ENCODE data around the gene GDPD5.

GDPD5 gene

DNA sequence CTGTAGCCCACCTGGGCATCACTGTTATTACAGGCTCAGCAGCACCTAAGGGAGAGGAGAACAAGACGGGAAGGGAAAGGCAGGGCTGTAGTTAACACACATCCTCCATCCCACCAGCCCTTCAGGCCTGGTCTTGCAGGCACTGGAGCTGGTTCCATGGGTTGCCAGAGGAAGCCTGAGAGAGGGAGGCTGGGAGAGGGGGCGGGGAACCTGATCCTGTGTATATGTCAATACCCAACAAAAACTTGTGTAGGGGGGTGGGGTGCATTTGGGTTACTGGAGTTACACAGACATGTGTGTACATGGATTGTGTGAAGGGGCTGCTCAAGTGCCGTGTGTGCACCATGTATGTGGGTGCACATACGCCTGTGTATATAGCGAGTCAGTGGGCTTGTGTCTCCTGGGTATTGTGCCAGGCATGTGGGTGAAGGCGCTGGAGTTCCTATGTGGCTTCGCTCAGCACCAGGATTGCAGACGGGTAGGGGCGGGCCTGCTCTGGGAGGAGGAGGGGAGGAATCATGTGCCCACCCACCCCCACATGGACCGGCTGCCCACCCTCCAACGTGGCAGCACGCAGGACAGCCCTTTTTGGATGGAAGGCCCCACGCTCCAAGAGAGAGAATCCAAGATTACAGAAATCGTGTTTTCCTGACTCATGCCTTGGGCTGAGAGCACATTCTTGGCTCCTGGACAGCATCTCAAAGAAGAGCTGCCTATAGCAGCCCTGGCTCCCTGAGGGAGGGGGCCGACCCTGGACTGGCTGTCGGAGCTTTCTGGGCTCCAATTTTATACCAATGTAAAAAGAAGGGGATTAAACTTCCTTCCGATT is 32.1 kb upstream of the GDPD5 start:
- no peak for DNase-seq

DNA sequence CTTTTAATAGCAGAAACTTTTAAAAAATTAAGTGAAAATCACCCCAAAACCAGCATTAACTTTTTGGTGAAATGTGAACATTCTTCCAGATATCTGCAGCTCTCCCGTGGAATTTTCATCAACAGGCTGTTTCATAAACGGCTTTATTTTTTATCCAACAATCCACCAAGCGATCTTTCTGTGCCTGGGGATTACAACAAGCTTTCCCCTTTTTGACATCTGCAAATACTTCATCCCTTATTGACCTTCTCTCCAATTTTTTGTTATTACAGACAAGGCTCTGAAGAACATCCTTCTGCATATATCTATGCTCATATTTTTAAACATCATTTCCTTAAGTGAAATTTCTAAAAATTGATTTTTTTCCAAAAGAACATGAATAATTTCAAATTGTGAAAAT is 30.5 kb upstream of the GDPD5 start:
- DNase-seq = no peak

DNA sequence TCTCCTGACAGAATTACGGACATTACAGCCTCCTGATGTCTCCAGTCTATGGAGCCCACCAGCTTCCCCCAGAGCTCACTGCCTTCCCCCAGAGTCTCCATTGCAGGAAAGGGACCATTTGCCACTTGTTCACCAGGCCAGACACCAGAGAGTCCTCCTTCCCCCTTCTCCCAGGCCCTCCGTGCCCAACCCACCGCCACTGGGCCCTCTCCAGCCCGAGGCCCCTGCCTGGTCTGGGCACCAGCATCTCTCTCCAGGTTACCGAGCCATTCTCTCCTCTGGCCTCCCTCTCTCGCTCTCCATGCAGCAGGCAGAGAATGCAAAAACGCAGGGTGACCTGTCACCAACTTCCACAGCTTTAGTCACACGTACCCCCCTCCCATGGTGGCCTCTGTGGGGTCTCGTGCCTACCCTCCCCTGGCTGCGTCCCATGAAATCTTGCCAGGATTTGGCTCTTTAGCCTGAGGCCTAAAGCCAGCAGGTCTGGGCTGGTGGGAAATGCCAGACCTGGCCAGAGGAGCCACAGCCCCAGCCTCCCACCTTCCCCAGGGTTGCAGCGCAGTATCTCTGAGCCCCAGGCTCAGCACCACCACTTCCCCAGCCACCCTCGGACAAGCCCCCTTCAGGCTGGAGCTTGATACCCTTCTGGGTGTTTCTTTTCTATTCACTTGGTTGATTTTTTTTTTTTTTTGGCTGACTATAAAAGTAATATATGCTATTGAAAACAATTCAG is 29.5 kb upstream of the GDPD5 start:
- DNase-seq = no peak

DNA sequence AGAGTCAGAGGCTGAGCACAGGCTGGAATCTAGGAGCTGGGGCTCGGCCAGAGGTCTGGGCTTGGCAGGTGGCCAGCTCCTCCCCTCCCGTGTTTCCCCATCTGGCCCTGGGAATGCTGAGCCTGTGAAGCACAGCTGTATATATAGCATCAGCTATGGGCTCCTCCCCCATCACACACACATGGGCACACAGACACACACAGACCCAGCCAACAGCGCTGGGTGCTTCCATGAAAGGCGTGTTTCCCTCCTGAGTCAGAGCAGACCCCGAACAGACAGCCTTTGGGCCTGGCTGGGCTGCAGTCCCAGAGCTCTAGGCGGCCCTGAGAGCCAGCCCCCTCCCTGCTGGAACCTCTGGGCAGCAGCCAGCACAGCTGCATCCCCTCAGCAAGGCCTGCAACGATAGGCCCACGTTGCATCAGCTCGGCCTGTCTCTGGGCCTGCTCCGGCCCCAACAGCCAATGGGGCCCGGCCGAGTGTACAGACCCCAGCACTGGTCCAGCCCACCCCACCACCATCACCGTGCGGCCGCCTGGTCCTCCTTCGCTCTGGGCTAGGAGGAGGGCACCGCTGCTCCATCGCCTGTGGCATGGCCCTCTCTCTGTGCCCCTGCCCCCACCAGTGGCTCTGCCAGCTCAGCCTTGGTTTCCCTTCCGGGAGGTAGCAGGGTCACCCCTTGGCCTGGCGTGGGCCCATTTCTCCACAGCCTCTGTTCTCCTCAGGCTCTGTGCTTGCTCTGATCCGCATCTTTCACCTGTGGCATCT is 28.7 kb upstream of the GDPD5 start:
- no peak for DNase-seq

DNA sequence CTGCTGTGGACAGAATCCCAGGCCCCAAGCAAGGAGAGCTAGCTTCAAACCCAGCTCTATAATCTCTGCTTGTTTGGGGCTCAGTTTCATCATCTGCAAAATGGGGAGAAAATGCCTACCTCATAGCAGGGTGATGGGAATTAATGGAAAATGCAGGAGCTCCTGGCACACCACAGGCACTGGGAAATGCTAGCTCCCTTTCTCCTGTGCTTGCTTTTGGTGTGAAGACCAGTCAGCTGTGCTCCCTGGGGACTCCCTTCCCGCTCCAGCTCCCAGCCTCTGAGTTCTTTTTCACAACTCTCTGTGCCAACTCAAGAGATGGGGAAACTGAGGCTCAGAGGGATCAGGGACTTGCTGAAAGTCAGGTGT is 28.1 kb upstream of the GDPD5 start:
- DNase-seq = no peak

DNA sequence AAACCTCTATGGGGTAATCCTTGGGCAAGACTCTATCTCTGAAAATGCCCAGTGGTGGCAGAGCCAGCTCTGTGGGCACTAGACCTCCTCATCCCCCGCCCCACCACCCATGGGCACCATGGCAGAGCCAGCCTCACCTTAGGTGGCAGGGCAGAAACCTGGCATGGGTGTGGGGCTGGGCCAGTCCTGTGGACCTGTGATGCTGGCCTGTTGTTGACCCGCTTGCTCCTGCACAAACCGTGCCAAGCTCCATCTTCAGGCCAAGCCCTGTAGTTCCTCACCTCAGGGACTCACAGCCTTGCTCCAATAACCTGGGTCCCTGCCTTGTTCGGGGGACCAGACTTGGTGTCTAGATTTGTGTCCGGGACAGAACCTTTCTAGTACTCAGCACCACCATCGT is 27.4 kb upstream of the GDPD5 start:
- no peak for DNase-seq

DNA sequence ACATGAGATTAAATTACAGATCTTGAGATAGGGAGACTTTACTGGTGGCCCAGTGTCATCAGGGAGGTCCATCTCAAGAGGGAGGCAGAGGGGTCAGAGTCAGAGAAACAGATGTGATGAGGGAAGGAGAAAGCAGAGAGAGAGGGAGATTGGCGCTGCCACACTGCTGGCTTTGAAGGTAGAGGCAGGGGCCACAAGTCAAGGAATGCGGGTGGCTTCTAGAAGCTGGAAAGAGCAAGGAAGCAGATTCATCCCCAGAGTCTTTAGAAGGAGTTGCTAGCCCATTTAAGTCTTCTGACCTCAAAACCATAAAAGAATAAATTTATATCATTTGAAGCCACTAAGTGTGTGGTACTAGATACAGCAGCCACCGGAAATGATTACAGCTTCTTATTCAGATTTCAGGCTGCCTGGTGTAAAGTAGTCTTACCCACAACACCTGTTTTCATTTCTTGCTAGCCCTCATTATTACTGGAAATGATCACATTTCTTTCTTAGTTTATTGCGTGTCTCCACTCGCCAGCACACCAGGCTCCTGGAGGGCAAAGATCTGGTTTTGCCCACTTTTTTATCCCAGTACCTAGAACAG is 23.7 kb upstream of the GDPD5 start:
- no peak for DNase-seq

DNA sequence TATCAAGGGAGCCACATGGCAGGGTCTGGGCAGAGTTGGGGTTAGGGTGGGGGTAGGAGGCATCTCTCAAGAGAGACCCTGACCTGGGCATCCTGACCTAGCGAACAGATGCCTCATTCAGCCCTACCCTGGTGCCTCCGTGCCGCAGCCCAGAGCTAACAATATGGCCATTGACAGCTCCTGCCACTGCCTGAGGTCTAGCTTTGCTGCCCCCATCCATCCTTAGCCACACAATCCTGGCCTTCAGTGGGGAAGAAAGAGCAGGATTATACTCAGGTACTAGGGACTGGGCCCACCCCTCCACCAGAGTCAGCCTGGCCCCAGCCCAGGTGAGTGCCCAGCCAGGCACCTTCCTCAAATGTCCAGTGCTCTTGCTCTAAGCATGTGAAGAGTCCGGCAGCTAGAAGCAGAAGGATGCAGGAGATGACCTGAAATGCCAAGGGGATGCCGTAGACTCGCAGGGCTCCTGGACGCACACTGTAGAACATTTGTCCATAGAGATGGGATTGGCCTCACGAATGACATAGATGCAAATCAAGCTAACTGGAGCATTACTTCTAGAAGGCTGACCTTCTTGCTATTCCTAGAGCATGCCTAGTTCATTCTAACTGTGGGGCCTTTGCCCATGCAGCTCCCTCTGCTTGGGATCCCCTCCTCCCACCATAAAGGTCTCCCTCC is 23.0 kb upstream of the GDPD5 start:
- no peak for DNase-seq

DNA sequence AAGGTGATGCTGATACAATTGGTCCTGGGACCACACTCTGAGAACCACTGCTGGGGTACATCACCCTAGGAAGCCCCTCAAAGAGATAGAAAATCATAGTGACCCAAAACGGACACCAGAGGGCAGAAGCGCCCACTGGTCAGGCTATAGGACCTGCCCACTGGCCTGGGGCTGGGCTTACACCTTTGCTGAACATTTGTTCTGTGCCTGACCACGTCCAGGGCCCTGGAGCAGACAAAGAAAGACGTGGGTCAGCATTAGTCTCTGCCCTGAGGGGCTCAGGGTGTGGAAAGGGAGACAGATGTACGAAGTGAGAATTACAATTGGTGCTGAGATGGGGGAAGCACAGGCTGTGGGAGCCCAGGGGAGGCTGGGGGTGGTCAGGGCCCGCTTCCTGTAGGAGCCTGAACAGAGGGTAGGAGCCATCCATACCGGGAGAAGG is 21.9 kb upstream of the GDPD5 start:
- peak; percentile 41 to 58 for DNase-seq

DNA sequence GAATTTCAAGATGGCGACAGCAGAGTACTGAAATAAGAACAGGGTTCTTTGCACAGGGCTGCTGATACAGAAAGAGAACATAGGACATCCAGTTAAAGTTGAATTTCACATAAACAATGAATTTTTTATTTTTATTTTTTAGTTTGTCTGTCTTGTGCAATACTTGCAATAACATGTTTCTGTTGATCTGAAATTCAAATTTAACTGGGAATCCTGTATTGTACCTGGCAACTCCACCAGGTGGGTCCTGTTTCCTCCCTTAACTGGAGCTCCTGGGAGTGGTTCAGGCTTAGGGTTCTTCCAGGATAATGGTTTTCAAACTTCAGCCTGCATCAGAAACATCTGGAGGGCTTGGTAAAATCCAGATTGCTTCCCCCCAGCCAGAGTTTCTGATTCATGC is 21.4 kb upstream of the GDPD5 start:
- no peak for DNase-seq

DNA sequence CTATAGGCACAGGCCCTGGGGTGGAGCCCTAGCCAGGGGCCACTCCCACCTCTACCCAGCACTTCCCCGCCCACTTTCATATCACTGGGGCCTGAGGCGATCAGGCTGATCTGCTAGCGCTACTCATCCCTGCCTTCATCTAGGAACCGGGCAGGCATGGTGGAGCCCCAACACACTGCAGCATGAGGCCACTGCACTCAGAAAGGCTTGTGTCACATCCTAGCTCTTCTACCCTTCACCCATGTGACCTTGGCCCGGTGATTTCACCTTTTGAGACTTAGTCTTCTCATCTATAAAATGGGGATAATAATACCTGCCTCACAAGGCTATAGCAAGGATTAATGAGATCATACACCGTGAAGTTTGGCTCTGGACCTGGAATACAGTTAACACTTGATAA is 18.1 kb upstream of the GDPD5 start:
- DNase-seq = no peak

DNA sequence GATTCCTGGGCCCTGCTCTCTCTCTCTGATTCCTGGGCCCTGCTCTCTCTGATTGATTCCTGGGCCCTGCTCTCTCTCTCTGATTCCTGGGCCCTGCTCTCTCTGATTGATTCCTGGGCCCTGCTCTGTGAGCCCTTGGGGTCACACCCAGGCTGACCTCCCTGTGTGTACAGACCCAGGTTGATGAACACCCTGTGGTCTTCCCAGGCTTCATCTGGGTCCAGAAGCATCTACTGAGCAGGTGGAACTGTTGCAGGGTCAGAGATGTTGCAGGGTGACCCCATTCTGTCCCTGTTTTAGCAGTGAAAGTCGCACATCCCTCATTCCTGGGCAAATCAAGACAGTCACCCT is 16.3 kb upstream of the GDPD5 start:
- DNase-seq = no peak

DNA sequence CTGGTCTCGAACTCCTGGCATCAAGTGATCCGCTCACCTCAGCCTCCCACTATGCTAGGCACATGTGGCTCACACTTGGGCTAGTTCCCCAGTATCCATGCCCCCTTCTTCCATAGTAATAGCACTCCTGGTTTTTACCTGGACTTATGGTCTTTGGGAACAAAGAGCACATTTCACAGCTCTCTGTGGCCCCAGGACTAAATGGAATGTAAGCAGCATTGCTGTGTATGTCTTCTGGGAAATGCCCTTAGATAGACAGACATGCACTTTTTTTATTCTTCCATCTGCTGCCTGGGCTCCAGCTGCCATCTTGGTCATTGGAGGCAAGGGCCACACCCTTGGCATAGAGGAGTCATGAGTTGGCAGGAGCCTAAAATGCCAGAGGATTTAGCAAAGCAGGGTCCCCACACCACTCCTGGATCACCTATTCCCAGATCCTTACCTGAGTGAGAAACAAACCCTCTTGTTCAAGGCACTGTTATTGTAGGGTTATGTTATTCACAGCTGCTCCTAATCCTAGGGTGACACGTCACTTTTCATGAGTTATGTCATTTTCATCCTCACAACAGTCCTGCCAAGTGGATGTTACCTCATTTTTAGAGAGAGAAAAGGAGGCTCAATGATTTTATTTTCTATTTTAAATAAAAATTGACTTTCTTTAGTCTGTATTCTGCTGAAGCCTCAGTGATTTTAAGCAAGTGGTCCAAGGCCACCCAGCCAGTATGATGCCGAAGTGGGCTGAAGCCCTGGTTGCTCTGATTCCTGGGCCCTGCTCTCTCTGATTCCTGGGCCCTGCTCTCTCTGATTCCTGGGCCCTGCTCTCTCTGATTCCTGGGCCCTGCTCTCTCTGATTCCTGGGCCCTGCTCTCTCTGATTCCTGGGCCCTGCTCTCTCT is 15.7 kb upstream of the GDPD5 start:
- no peak for DNase-seq

DNA sequence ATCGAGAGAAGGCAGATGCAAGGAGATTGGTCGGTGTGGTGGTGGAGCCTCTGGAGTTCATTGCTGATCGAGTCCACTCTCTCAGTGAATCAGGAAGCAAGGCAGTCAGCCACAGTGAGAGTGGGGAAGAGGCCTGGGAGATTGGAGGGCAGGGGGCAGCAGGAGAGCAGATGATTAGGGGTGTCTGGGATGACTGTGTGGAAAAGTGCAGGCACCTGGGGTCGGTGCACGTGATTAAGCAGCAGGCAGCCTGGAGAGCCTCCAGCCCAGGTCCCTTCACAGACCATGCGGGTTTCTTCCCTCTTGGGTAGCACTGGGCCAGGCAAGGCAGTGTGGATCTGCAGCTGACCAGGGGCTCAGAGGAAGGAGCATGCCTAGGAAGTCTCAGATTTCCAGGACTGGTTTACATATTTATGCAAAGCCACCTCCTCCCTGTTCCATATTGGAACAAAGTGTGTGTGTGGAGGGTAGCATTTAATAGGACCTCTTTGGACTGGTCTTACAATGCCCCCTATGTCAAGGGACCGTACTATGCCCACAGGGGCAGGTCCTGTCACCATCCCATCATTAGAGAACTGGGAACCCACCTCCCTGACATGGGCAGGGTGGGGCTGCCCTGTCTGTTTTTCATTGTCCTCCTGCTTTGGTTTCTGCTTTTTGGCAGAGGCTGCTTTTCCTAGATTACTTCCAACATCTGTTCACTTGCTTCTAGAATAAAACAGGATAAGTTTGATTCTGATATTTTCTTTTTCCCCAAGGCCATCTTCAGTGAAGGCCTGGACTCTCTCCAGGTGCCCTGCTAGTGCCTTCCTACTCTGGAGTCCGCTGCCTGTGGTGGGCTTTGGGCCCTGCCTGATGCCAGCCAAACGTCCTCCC is 14.0 kb upstream of the GDPD5 start:
- DNase-seq = no peak

DNA sequence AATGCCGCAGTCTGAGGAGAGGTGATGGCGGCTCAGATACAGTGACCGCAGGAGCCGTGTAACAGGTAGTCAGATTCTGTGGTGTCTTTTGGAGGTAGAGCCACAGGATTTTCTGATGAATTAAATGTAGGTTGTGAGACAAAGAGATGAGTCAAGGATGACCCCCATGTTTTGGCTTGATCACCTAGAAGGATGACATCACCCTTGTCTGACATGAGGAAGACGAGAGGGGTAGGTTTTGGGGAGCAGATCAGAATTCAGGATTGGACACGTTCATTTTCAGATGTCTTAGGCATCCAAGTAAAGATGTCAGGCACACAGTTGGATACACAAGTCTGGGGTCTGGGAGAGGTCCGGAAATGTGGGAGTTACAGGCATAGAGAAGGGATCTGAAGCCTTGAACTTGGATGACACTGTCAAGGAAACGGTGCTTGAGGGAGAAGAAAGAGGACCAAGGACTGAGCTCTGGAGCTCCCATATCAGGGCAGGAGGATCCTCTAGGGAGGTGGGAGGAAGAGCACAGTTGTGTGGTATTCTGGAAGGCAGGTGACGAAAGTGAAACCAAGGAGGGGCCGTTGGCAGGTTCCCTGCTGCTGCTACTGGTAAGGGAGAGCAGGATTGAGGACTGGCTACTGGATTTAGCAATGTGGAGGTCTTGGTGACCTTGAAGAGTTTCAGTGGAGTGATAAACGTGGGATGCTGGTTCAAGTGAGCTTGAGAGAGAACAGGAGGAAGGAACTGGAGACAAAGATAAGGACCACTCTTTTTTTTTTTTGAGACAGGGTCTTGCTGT is 12.6 kb upstream of the GDPD5 start:
- no peak for DNase-seq

DNA sequence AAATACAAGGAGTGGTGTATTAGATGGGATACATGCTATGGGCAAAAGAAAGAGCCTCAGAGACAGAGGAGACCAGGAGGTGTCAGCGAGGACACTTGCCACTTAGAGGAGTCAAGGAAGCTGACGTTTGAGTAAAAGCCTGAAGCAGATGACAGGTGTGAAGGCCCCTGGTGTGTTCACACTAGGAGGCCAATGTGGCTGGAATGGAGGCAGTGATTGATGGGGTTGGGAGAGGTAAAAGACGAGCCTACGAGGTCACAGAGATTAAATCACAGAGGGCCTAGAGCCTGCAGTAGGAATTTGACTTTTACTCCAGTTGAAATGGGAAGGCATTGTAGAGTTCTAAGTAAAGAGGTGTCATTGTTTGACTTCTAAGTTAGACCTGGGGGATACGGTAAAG is 12.0 kb upstream of the GDPD5 start:
- no peak for DNase-seq

DNA sequence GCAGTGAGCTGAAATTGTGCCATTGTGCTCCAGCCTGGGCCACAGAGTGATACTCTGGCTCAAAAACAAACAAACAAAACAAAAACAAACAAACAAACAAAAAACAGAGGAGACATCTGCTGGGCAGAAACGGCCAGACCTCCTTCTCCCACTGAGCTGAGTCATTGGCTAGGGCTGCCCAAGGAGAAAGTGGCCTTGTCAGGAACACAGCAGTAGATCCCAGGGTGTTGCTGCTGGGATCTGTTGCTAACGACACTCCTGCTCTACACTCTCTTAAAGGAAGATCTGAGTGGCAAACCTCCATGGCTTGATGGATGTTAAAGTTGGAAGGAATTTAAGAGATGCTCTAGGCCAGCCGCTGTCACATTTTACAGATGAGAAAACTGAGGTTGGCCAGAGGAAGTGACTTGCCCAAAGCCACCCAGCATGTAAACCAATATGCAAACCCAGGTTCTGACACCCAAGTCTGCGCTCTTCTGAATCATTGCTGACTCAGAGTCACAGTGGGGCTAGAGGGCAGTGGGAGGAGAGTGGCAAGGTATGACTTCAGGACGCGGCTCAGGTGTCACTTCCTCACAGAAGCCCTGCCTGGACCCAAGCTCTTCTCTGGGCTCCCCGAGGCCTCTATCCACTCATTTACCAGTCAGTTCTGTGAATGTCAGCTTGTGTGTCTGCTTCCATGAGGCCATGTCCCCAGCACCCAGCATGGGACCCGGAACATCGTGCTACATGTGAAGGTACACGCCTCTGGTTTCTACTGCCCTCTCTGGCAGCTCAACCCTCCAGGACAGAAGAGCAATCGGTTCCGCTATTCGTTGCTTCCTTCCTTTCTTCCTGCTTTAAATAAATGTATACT is 11.3 kb upstream of the GDPD5 start:
- peak; percentile 55 to 61 for DNase-seq

DNA sequence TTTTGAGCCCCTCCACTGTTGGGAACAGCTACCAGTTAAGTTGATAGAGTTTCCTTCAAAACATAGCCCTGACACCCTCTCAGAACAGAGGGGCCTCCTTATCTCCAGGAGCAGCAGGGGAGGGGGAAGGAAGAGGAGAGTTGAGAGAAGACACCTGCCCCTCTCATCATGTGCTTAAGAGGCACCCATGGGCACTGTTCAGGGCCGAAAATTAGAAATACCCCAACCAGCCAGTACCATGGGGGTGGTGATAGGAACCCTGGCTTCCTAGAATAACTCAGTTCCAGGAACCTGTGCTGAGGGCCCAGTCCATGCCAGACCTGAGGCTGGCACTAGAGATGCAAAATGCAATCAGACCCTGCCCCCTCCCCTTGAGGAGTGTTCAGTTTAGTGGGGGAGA is 9.3 kb upstream of the GDPD5 start:
- DNase-seq = no peak
